HG02938 (cell line): ENCODE data around the gene CPSF2.
"Not testable (repeated sequence)": the region's sequence is repeated elsewhere in the genome, so short reads cannot be mapped to it uniquely, and the experiment has no call there.

Experiments used
- ATAC-seq: cut with Tn5 transposase; IDR thresholded peaks from one replicate; pipeline ENCODE4 v1.9.1; 2021; ENCODE audit warnings: mild to moderate bottlenecking, moderate library complexity; ENCODE audit not compliant: unreplicated experiment

The CPSF2 gene

DNA sequence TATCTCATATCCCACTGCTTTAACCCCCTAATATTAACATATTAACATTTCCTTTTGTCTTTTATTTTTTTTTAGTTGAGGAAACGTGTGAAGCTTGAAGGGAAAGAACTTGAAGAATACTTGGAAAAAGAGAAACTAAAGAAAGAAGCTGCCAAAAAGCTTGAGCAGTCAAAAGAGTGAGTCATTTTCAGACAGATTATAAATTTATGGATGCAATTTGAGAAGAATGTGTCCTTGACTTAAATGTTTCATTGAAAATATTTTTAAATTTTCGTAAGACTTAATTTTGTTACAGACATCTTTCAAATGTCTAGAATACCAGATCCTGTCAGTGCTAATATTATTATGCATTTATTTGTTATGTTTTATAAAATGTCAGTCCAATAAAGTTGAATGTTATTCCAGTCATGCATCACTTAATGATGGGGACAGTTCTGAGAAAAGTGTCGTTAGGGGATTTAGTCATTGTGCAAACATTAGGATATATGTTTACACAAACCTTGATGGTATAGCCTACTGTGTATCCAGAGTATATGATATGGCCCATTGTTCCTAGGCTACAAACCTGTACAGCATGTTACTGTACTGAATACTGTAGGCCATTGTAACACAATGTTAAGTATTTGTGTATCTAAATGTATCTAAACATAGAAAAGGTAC is 32.6 kb downstream of the CPSF2 start:
- no peak for ATAC-seq

DNA sequence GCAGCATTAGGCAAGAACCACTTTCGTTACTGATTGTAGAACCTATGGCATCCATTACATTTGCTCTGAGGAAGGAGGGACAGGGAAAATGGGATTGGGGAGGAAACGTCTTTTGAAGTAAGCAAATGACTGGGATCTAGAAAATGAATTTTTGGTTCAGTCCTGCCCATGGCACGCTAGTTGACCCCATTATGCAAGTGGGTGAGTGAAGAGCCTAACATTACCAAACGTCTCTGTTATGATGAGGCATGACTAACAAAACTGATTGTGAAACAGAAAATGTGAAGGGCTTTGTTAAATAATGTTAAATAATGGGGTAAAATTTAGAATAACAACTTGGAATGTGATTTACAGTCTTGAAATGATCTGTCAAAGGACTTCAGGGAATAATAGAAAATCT is 38.9 kb downstream of the CPSF2 start:
- ATAC-seq = no peak

DNA sequence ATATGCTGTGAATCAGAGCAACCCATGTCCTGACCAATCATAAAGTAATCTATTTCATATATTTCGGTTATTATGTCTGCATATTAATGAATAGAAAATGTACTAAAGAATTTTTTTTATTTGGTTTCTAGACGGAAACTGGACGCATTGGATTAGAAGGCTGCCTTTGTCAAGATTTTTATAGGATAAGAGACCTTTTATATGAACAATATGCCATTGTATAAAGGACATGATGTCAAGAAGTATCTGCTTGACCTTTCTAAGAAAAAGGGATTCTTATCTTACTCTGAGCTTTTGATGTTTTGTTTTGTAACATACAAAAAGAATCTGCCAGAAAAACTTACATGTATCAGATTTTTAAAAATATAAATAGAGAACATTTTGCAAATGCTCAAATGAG is 39.8 kb downstream of the CPSF2 start:
- ATAC-seq = no peak

DNA sequence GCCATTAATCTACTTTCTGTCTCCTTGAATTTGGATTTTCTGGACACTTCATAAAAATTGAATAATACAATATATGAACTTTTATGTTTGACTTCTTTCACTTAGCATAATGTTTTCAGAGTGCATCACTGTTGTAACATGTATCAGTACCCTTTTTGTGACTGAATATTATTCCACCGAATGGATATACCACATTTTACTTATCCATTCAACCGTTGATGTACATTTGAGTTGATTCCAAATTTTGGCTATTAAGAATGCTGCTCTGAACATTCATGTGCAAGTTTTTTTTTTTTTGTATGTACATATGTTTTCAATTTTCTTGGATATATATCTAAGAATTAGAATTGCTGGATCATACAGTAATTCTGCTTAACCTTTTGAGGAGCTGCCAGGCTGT is 43.2 kb downstream of the CPSF2 start:
- no peak for ATAC-seq

DNA sequence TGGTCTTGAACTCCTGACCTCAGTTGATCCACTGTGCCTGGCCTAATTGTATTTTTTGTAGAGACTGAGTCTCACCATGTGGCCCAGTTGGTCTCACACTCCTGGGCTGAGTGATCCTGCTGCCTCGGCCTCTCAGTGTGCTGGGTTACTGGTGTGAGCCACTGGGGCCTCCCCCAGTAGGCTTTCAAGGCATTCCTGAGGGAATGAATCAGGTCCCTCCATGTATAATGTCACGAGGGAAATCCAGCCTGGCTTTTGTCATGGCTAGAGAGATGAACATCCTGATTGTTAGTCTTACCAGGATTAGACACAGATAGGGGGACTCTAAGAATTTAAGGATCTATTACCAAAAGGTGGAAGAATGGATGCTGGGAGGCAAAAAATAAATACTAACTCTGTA is 51.9 kb downstream of the CPSF2 start:
- no peak for ATAC-seq

DNA sequence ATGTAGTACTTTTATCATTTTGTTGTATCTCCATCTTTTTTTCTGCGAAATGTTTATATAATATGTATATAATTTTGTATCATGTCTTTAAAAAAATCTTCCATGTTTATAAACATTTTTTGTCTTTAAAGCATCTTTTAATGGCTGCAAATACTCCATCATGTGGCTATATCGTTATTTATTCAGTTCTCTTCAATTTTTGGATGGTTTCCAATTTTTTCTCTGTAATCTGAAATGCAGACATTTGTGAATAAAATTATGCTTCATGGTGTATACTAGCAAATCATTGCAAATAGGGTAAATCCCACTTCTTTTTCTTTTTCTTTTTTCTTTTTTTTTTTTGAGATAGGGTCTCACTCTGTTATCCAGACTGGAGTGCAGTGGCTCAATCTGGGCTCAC is 54.0 kb downstream of the CPSF2 start:
- no peak for ATAC-seq

DNA sequence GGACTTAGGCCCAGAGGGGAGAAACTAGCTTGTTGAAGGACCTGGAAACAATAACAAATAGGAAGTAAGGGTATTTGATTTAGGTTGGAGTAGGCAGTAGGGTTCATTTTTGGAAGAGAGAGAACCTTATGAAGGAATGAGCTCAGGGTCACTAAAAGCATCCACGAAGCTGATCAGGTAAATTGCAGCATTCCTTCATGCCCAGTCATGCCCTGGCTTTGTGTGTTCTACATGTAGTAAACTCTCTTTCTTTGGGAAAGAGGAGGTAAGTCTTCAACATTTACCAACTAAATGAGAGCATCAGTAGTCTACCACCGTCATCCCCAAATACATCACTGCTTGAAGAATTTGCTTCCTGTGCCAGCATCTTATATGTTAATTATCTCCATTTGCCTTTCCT is 54.7 kb downstream of the CPSF2 start:
- no peak for ATAC-seq

DNA sequence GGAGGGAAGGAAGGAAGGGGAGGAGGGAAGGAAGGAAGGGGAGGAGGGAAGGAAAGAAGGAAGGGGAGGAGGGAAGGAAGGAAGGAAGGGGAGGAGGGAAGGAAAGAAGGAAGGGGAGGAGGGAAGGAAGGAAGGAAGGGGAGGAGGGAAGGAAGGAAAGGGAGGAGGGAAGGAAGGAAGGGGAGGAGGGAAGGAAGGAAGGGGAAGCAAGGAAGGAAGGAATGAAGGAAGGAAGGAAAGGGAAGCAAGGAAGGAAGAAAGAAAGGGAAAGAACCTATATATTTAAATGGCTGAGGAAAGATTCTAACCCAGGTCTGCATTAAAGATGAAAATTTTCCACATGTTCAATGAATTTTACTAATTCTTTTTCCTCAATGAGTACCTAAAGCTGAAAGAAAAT is 57.4 kb downstream of the CPSF2 start:
- ATAC-seq = not testable (repeated sequence)

DNA sequence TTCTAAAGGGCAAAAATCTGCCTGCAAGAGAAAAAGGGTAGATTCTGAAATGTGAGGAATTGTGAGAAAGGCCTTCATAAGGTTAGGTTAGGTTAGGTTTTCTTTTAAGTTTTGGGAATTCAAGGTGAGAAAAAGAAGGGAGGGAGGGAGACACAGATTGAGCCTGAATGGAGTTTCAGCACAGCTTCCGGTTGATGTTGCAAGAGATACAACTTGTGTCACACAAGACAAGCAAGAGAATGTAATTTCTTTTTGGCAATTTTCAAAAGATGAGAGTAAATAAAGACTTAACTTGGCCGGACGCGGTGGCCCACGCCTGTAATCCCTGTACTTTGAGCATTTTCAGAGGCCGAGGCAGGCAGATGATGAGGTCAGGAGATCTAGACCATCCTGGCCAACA is 63.8 kb downstream of the CPSF2 start:
- no peak for ATAC-seq

DNA sequence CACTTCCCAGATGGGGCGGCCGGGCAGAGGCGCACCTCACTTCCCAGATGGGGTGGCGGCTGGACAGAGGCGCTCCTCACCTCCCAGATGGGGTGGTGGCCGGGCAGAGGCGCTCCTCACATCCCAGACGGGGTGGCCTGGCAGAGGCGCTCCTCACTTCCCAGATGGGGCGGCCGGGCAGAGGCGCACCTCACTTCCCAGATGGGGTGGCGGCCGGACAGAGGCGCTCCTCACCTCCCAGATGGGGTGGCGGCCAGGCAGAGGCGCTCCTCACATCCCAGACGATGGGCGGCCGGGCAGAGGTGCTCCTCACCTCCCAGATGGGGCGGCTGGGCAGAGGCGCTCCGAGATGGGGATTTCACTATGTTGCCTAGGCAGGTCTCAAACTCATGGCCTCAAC is 65.8 kb downstream of the CPSF2 start:
- ATAC-seq = not testable (repeated sequence)

DNA sequence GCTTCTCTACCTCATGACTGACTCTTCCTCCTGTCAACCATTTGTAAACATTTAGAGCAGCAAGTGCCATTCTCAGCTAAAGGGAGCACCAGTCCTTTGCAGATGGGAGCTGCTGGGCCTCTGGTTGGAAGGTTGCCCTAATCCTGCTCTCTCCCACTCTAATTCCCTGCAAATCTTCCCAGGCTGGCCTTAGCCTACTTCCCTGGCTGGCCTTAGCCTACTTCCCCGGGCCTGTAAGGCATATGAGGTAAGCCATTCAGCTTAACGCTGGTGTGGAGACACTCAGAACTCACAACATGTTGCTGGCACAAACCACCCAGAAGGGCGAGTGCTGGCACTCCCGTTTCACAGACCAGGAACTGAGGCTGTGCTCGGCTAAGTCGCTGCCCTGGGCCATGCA is 69.0 kb downstream of the CPSF2 start:
- no peak for ATAC-seq

DNA sequence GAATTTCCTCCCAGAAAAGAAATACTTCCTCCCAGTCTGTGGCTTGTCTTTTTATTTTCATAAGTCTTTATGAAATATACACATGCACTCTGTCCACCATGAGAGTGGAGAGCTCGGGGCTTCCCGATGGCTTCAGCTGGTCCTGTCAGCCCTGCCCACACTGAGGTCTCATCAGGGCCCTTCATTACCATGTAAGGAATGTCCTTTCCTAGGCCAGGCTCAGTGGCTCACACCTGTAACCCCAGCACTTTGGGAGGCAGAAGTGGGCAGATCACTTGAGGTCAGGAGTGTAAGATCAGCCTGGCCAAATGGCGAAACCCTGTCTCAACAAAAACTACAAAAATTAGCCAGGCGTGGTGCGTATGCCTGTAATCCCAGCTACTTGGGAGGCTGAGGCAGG is 77.0 kb downstream of the CPSF2 start:
- ATAC-seq = no peak

DNA sequence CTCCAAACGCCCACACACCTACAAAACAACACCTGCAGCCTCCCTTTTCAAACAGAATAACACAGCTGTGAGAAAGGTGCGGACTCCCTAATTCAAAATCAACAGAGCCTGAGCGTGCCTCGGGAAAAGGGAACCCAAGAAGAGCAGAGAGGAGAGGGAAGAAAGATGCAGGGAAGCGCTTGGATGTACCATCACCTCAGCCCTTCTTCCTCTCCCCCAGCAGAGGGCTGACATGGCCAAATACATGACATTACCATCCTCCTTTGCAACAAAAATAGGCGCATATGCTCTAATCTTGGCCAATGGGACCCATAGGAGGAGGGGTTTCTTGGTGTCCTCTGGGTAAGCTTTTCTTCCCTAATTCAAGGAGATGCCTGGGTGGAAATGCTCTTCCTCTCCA is 78.0 kb downstream of the CPSF2 start:
- no peak for ATAC-seq

DNA sequence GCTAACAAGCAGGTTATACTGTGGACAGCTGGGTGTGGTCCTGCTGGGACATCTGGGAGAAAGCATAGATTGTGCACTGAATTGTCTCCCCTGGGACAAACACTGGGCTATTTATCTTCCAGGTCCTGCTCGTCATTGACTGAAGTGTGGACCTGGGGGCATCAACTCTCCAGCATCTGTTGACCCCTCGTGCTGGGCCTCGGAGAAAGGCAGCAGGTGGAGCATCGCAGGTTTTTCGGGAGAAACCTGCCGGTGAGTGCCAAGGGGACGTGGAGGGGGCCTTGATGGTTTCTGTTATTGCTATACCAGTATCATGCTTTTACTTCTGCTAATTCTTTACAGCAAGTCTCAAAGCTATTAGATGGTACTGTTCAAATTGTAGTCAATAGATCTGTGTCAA is 81.3 kb downstream of the CPSF2 start:
- no peak for ATAC-seq

DNA sequence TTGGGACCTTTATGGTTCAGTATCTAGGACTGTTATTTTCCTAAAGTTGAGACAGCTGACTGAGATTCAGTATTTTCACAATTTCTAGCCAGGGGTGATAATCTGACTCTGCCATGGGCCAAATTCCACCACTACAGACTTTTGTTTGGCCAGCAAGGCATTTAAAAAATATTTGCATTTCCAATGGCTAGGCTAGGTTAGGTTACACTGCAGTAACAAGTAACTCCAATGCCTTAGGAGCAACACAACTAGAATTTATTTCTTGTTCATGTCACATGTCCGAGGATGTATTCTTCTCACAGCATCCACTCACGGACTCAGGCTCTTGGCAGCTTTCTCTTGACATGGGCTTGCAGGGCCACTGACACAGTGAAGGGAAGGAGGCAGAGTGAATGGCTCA is 83.0 kb downstream of the CPSF2 start:
- ATAC-seq = no peak

DNA sequence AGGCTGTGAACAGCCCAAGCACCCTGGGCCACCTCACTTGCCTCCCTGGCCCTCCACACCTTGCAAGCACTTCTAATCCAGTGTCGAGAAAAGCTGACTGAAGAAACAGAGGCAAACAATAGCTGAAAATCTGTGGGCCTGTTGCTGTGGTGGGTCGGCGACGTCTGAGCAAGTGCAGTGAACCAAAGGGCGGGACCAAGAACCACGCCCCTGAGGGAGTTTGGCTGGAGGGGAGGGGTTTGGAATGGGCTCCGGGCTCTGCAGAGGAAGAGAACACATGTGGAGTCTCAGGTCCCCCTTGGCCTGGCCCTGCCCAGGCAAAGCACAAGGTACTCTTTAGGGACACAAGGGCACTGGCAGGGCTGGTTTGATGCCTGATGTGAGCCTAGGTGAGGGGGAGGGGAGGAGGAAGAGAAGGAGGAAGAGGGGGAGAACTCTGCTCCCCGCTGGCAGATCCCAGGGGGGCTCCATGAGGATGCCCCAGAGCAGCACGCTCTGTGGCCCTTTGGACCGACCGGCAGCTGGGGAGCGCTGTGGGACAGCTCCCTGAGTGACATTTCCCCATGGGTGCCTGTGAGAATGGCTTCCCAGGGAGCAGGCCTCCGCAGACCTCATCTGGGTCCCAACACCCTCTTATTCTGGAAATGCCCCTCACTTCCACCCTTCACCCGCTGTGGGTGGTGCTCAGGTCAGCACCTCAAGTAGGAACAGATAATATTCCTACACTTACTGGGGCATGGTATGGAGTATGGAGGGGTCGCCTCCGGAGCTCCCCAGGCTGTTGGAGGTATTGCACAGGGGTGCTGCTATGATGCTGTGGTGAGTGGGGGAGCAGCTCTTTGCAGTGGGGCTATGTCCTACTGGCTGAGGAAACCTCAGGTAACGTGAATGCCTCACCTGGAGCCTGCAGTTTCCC is 85.5 kb downstream of the CPSF2 start:
- ATAC-seq = no peak

DNA sequence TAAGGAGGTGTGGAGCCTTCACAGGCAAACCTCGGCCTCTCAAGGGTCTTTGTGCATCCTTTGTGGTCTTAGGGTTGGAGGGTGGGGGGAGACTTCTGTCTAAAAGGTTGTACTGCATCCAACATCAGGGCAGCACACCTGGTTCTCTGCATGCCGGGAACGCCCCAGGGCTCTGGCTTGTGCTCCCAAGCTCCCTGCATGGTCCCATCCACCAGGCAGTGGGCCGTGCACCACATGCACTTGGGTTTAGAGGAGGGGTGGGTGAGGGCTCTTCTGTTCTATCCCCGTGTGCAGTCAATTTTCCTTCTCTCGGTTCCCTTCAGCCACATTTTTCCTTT is 86.1 kb downstream of the CPSF2 start:
- no peak for ATAC-seq

DNA sequence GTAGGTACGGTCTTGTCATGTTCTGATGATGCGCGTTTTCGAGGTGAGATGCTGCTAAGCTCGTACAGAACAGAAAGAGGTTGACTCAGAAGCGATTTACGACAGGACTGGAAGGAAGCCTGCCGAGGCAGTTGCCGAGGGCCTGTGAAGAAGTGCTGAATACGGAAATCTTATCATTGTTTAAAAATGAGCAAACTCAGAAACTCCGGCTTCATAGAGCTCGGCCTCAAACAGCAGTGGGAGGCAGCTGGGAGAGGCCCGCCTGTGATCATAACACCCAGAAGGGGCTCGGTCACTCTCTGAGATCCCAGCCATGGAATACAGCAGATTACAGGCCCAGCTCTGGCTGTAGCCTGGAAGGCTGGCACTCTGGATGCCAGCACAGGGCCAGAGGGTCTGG is 87.4 kb downstream of the CPSF2 start:
- ATAC-seq = no peak

DNA sequence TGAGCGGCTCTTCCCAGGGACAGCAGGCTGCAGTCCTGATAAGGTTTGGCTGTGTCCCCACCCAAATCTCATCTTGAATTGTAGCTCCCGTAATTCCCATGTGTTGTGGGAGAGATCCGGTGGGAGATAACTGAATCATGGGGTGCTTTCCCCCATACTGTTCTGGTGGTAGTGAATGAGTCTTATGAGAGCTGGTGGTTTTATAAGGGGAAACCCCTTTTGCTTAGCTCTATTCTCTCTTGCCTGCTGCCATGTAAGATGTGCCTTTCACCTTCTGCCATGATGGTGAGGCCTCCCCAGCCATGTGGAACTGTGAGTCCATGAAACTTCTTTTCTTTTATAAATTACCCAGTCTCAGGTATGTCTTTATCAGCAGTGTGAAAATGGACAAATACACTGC is 91.4 kb downstream of the CPSF2 start:
- not testable (repeated sequence) for ATAC-seq

DNA sequence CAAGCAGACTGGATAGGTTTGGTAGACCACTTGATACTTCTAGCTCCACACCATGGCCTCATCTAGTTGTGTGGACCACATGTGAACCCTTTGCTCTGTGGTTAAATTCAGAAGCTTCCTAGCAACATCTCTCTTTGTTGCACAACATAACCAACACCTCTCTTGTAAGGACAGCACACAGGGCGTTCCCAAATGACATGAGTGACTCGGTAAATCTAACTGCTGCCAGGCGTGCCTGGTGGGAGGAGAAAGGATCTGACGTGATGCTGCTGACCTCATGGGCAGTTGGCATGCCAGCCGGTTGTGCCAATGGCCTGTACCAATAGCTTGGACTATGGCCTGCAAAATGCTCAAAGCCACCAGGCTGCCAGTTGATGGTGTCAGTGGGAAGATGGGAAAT is 93.8 kb downstream of the CPSF2 start:
- ATAC-seq = no peak

DNA sequence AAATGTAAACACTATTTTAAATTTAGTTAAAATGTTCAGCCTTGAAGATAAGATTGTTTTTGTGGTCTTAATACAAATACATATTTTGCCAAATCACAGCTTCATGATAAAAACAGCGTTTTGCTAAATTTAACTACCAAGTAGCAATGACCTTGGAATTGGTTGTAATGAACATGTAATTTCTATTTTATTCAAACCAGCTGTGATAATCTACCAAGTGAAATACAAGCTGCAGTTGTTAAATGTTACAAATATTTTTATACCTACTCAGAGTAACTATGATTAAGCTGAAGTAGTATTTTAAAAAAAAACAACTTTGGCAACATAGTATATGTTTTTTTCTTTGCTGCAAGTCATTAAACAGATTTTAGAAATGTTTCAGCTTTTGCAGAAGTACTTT is 96.2 kb downstream of the CPSF2 start:
- no peak for ATAC-seq
